ENCODE measurements around the gene ZDHHC9.

GRCh38 chrX:129781680-129782495 lies 61.8 kb downstream of the ZDHHC9 start:
- TF ChIP-seq CTCF (conservative IDR thresholded peaks at IDR 0.05; ENCODE audit: low read depth, low read length), result no peak
- TF ChIP-seq EZH2 (IDR thresholded peaks at IDR 0.05; ENCODE audit: low read length, unreplicated experiment), result no peak
- no peak for TF ChIP-seq EZH2phosphoT487 (IDR thresholded peaks at IDR 0.05; ENCODE audit: borderline replicate concordance, low read length)

All from PC-3 (cell line).